ENCODE data around the gene BCL2L11.

- TF ChIP-seq CTCF (IDR thresholded peaks at IDR 0.05; ENCODE audit: extremely low read depth in 1 of 2, insufficient read depth in 1 of 2, low read depth in 1 of 2, low read length in 2 of 2) (no peak), POLR2A (IDR thresholded peaks at IDR 0.05; ENCODE audit: low read depth, low read length) (no peak), JUN (IDR thresholded peaks at IDR 0.05; ENCODE audit: borderline replicate concordance, insufficient read depth, insufficient read length, low read depth) (no peak), EZH2 (IDR thresholded peaks at IDR 0.05; ENCODE audit: borderline replicate concordance, low read depth, low read length, severe bottlenecking) (no peak), MYC (IDR thresholded peaks at IDR 0.05; ENCODE audit: low read depth, low read length) (no peak), FOS (IDR thresholded peaks at IDR 0.05; ENCODE audit: borderline replicate concordance, insufficient read depth, low read length) (no peak), POLR2AphosphoS5 (IDR thresholded peaks at IDR 0.05; ENCODE audit: insufficient read depth, low read depth, low read length) (no peak)
Measured at GRCh38 chr2:111157071-111157661, 36.5 kb downstream of the BCL2L11 start.
